ENCODE data around the gene APMAP.

APMAP gene

DNA sequence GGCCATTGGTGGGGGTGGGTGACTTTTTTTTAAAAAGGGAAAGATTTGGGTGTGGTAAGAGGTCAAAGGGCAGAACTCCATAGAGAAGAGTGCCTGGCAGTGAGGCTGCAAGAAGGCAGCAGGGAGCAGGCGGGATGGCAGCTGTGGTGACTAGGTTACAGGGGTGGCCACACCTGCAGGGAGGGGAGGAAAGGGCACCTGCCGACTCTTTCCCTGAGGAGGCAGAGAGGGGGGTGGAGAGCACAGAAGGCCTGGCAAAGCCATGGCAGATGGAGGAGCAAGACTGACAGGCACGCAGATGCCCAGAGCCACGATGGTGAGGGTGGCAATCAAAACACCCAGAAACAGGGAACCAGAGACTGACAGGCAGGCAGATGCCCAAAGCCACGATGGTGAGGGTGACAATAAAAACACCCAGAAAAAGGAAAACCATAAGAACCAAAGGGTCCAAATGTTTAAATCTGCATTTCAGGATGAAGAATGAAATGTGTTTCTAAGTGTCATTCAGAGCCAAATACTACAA is 24.2 kb downstream of the APMAP start:
- DNase-seq (ENCODE audit: low read depth in 1 of 2, low spot score in 1 of 2), result no peak

DNA sequence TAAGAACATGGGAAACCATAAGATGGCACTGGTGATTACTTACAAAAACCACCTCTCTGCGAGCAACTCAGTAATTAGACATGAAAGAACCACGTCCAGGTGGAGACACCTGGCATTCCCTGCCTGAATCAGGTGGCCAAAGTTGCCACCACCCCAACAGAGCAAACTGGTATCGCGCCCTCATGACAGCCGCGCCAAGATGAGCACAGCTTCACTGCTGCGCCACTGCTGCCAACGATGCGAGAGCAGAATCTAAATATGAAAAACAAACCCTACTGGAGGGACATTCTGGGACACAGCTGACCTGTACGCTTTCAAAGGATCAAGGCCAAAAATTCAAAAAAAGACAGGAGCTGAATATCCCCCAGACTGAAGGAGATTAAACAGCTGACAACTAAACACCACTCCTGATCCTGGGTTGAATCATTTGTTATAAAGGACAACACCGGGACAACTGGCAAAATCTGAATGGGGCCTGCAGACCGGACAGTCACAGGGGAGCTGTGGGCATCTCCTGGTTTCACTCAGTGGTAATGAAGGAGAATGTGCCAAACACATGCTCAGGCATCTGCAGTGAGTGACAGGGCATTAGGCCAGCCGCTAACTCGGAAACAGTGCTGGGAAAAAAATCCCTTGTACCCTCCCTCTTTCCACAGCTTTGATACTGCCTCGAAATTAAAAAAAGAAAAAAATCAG is 26.1 kb downstream of the APMAP start:
- no peak for DNase-seq (ENCODE audit: low read depth in 1 of 2, low spot score in 1 of 2)

DNA sequence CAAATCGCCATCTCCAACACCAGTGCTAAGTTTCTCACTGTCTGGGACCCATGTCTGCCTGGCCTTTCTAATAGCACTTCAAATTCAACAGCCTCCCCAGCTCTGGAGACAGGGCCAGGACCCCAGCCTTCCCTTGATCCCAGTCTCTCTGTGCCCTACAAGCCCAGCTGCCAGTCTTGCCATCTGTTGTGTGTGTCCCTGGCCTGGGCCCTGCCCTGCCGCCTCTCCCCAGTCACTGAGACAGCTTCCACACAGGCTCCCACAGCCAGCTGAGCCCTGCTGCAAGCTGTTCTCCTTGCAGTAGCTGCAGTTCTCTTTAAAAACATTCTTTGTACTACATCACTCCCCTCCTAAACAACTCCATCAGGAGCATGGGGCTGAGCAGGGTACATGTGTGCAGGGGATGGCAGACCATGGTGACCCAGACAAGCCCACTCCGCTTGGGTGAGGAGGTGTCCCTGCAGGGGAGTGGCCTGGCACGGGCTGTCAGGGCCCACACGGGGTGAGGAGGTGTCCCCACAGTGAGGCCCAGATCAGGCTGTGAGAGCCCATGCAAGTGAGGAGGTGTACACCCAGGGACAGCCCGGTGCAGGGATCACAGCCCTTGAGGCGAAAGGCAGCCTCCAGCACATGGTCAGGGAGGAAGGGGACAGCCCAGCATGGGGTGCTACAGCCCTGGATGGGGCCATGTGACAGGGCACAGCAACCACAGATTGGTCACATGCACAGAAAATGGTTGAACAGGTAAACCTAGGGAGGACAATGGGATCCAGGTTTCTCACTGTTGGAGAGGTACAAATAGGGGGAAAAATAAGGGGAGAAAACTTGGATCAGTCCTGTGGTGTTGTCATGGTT is 27.3 kb downstream of the APMAP start:
- no peak for DNase-seq (ENCODE audit: low read depth in 1 of 2, low spot score in 1 of 2)

- DNase-seq (ENCODE audit: low read depth in 1 of 2, low spot score in 1 of 2), result no peak
These were observed 28.1 kb downstream of the APMAP start for GRCh38 chr20:24964506-24964840.

DNA sequence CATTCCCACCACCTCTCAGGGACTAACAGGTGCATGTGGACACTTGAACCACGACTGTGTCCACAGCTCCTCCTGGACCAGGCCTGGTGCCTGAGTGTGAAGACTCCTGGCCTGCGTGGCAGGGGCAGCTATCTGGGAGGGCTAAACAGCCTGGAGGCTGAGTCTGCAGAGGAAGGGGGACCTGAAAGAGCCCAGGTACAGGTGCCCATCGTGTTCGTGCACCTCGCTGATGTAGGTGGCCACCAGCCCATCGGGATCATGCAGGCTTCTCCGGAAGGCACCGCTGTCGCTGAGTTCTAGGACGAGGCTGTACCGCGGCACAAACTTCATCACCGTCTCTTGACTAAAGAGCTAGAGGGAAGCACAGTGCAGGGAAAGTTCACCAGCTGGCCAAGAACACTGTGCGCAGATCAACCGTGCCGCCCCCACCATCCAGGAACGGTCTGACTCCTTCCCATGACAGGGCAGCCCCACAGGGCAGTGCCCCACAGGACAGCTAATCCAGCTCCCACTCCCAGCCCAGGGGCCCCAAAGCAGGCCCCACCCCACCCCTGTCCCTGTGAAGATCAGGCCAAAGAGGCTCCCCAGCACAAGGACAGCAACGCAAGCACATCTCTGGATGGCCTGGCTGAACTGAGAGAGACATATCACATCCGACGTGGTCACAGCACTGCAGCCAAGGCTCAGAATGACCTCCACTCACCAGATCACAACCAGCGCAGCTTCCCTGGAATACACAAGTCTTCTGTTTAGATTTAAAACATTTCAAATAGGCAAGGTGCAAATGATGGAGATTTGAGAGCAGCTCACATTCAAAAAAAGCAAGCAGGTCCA is 28.7 kb downstream of the APMAP start:
- no peak for DNase-seq (ENCODE audit: low read depth in 1 of 2, low spot score in 1 of 2)

- no peak for DNase-seq (ENCODE audit: low read depth in 1 of 2, low spot score in 1 of 2)
These were observed 30.0 kb downstream of the APMAP start for GRCh38 chr20:24962510-24962909.

DNA sequence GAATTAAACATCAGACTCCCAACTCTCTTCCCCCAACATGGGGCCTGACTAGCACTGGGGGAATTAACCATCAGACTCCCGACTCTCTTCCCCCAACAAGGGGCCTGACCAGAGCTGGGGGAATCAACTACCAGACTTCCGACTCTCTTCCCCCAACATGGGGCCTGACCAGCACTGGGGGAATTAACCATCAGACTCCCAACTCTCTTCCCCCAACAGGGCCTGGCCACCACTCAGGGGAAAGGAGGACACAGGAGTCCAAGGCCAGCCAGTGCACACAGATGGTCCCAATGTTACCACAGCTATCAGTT is 30.4 kb downstream of the APMAP start:
- no peak for DNase-seq (ENCODE audit: low read depth in 1 of 2, low spot score in 1 of 2)

DNA sequence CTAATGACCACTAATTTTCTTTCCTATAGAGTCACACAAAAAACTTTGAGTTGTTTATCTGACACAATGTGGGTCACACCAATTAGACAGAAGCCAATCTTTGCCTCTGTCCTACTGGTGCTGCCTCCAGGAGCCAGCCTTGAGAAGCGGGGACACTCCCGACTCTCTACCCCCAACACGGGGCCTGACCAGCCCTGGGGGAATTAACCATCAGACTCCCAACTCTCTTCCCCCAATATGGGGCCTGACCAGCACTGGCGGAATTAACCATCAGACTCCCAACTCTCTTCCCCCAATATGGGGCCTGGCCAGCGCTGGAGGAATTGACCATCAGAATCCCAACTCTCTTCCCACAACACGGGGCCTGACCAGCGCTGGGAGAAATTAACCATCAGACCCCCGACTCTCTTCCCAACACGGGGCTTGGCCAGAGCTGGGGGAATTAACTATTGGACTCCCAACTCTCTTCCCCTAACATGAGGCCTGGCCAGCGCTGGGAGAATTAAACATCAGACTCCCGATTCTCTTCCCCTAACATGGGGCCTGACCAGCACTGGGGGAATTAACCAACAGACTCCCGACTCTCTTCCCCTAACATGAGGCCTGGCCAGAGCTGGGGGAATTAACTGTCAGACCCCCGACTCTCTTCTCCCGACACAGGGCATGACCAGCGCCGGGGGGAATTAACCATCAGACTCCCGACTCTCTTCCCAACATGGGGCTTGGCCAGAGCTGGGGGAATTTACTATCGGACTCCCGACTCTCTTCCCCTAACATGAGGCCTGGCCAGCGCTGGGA is 31.0 kb downstream of the APMAP start:
- no peak for DNase-seq (ENCODE audit: low read depth in 1 of 2, low spot score in 1 of 2)

GRCh38 chr20:24960861-24961260 is 31.7 kb downstream of the APMAP start:
- DNase-seq (ENCODE audit: low read depth in 1 of 2, low spot score in 1 of 2), result no peak

- DNase-seq (ENCODE audit: low read depth in 1 of 2, low spot score in 1 of 2), result no peak
These were observed 32.2 kb downstream of the APMAP start for GRCh38 chr20:24960302-24960801.

DNA sequence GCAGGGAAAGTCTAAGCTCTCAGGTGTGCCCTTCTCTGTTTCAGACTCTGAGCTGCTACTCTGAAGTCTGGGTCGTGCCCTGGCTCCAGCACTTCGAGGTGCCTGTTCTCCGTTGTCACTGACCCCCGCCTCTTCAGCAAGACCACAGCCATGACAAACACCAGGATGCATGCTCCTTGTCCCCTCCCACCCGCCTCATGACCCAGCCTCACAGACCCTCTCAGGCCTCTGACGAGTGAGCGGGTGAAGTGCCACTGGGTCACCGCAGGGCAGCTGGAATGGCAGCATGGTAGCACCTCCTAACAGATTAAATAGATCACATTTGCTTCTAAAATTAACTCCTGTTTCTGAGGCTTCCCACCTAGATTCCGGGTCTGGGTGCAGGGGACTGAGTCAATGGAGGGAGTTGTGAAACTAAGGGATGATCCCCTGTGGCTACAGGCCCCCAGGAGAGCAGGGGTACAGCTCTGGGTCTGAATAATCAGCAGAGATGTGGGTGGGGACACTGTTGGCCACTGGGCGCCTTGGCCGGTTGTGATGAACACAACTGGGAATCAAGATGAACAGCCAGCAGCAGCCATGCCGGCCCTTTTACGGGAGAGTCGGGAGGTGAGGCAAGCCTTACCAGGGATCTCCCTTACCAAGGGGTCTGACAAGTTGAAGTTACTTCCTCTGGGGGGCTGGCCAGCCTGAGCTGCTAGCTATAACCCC is 32.8 kb downstream of the APMAP start:
- DNase-seq (ENCODE audit: low read depth in 1 of 2, low spot score in 1 of 2), result no peak

- DNase-seq (ENCODE audit: low read depth in 1 of 2, low spot score in 1 of 2), result no peak
These were observed 33.8 kb downstream of the APMAP start for GRCh38 chr20:24958506-24959385.

DNA sequence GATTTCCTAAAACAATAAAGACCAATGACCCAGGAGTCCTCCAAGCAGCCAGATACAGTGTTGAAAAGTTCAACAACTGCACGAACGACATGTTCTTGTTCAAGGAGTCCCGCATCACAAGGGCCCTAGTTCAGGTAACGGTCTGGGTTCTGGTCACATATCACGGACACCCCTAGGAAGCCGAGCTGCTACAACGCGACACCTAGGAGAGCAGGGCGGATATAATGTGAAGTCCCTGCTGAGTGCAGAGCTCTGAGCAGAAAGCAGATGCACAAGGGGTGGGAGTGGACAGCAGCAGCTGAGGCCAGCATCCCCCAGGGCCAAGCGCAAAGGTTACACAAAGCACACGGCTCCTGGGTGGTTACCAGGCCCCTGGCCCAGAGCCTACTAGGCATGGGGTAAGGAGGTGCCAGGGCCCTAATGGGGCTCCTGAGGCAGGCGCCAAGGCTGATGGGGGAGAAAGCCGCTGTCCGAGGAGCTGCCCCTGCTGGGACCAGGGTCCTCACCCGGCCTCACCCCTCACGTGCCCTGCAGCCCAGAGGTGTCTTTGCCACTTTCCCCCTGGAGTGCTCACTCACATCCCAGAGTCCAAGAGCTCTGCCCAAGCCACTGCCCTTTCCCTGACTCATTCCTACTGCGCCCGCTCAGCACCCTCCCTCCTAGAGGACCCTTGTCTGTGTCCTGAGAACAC is 35.1 kb downstream of the APMAP start:
- no peak for DNase-seq (ENCODE audit: low read depth in 1 of 2, low spot score in 1 of 2)

- DNase-seq (ENCODE audit: low read depth in 1 of 2, low spot score in 1 of 2), result no peak
These were observed 36.3 kb downstream of the APMAP start for GRCh38 chr20:24956001-24956841.

DNA sequence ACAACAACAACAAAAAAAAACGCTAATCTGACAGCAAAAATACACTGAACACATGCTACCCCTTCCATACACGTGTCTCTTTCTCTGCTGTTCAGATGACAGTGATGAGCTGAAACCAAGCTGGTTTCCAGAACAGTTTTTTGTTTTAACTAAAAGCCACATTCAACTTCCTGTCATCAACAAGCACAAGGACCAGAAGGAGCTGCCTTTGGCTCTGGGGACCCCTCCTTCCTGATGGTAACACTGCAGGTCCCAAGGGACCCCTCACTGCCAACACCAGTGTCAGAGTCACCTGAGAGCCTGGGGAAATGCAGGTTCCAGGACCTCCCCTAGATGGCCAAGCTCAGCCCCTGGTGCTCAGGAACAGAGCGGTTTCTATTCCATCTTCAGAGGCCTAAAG is 37.5 kb downstream of the APMAP start:
- no peak for DNase-seq (ENCODE audit: low read depth in 1 of 2, low spot score in 1 of 2)

GRCh38 chr20:24954566-24954965 is 38.0 kb downstream of the APMAP start:
- no peak for DNase-seq (ENCODE audit: low read depth in 1 of 2, low spot score in 1 of 2)

- DNase-seq (ENCODE audit: low read depth in 1 of 2, low spot score in 1 of 2), result no peak
These were observed 38.4 kb downstream of the APMAP start for GRCh38 chr20:24954151-24954550.
